B cell (primary cell): ENCODE results near the gene BTBD17. TPM values are rescaled to one million over a fixed set of nuclear protein-coding genes. Genes with fewer than 3 reads are reported as not detected.

Source experiments
- ATAC-seq: fragments of 200-7000 bp; cut with Tn5 transposase; one replicate; pipeline ENCODE4 v1.10.0; 2021; ENCODE audit warnings: low read depth, mild to moderate bottlenecking, moderate number of reproducible peaks, moderate library complexity
- CTCF ChIA-PET: fragments of 350-600 bp; sonication (Branson Sonifier 250); formaldehyde crosslinking; loops from one replicate; lab custom pipeline; 2021; ENCODE audit warnings: antibody characterized with exemption, inconsistent platforms; lab: Charles Lee
- POLR2A ChIA-PET: fragments of 350-600 bp; sonication (Branson Sonifier 250); formaldehyde crosslinking; loops from one replicate; lab custom pipeline; 2021; ENCODE audit warnings: antibody characterized with exemption; lab: Charles Lee
- DNase-seq: peaks from one replicate; pipeline ENCODE4 v3.0.0; 2013
- H2AFZ ChIP-seq: 2 replicates; pipeline ENCODE4 v1.6.1; 2012; ENCODE audit warnings: mild to moderate bottlenecking, low read depth, low read length; ENCODE audit not compliant: insufficient read depth, poor library complexity, severe bottlenecking
- H3K27ac ChIP-seq, 2 donors: 1 replicate in 1 of 2; 2 replicates in 1 of 2; pipeline ENCODE4 v1.5.1; 2012 to 2013; ENCODE audit warnings: low read length in 2 of 2, mild to moderate bottlenecking in 2 of 2, moderate library complexity in 1 of 2
- H3K27me3 ChIP-seq, 4 experiments: fragments of 200-600 bp in 1 of 4; sonication (generic) in 1 of 4; replicated peaks in 1 of 4; 1 replicate in 2 of 4; 2 replicates in 2 of 4; pipeline versions ENCODE4 v1.6.1 to v1.7.0; 2013 to 2016; ENCODE audit warnings: low read length in 3 of 4, mild to moderate bottlenecking in 2 of 4, mixed read lengths in 1 of 4, moderate library complexity in 1 of 4; ENCODE audit not compliant: insufficient read depth in 4 of 4, control insufficient read depth in 3 of 4; ENCODE audit errors: control extremely low read depth in 1 of 4
- H3K36me3 ChIP-seq, 2 experiments: replicated peaks in 1 of 2; 1 replicate in 1 of 2; 2 replicates in 1 of 2; pipeline versions ENCODE4 v1.6.1 to v1.7.1; 2013; ENCODE audit warnings: low read length in 1 of 2; ENCODE audit not compliant: insufficient read depth in 2 of 2, control insufficient read depth in 1 of 2; ENCODE audit errors: control extremely low read depth in 1 of 2, extremely low read depth in 1 of 2
- H3K4me1 ChIP-seq, 2 donors: fragments of 200-600 bp in 1 of 2; sonication (generic) in 1 of 2; 1 replicate in 1 of 2; 2 replicates in 1 of 2; pipeline versions ENCODE4 v1.5.1 to v1.6.1; 2013 to 2017; ENCODE audit warnings: low read length in 2 of 2; ENCODE audit not compliant: control insufficient read depth in 2 of 2, insufficient read depth in 2 of 2
- H3K4me2 ChIP-seq: replicated peaks from 2 replicates; pipeline ENCODE3; 2012; ENCODE audit warnings: mild to moderate bottlenecking, low read depth, low read length; ENCODE audit not compliant: poor library complexity, severe bottlenecking
- H3K4me3 ChIP-seq, 5 experiments: fragments of 200-600 bp in 1 of 5; sonication (generic) in 1 of 5; 1 replicate in 3 of 5; 2 replicates in 2 of 5; pipeline versions ENCODE4 v1.5.1 to v1.7.0; 2011 to 2016; ENCODE audit warnings: low read length in 4 of 5, mild to moderate bottlenecking in 4 of 5, low read depth in 2 of 5, control low read depth in 1 of 5, moderate library complexity in 1 of 5; ENCODE audit not compliant: insufficient read depth in 1 of 5; ENCODE audit errors: control extremely low read depth in 1 of 5, extremely low read depth in 1 of 5
- H3K79me2 ChIP-seq: fragments of 200-600 bp; sonication (generic); one replicate; pipeline ENCODE4 v1.6.0; 2016; ENCODE audit warnings: low read length; ENCODE audit not compliant: control insufficient read depth, insufficient read depth
- H3K9ac ChIP-seq: fragments of 200-600 bp; sonication (generic); 2 replicates; pipeline ENCODE4 v1.6.1; 2017; ENCODE audit warnings: mild to moderate bottlenecking, low read length, moderate library complexity
- H3K9me3 ChIP-seq, 3 donors: one replicate each; pipeline versions ENCODE4 v1.6.1 to v1.7.1; 2013; ENCODE audit warnings: low read length in 2 of 3; ENCODE audit not compliant: control insufficient read depth in 2 of 3, insufficient read depth in 1 of 3; ENCODE audit errors: control extremely low read depth in 1 of 3
- H4K20me1 ChIP-seq: 2 replicates; pipeline ENCODE4 v1.6.0; 2012; ENCODE audit warnings: mild to moderate bottlenecking, low read length; ENCODE audit not compliant: insufficient read depth, control insufficient read depth, poor library complexity, severe bottlenecking
- H3K27ac Mint-ChIP-seq: one replicate; pipeline ENCODE4 v1.8.0; 2021; ENCODE audit warnings: mixed read lengths
- H3K27me3 Mint-ChIP-seq: one replicate; pipeline ENCODE4 v1.8.0; 2021; ENCODE audit warnings: mixed read lengths
- H3K4me1 Mint-ChIP-seq: one replicate; pipeline ENCODE4 v1.8.0; 2021; ENCODE audit warnings: mixed read lengths
- H3K4me3 Mint-ChIP-seq: one replicate; pipeline ENCODE4 v1.8.0; 2021; ENCODE audit warnings: mixed read lengths
- H3K9me3 Mint-ChIP-seq: one replicate; pipeline ENCODE4 v1.8.0; 2022; ENCODE audit warnings: mixed read lengths; ENCODE audit not compliant: insufficient read depth
- CTCF ChIP-seq: fragments of 200-600 bp; IDR thresholded peaks from one replicate; pipeline ENCODE4 v1.8.0; 2022; ENCODE audit warnings: antibody characterized with exemption, mild to moderate bottlenecking
- EZH2 ChIP-seq: IDR thresholded peaks from 2 replicates; pipeline ENCODE4 v1.6.1; 2012; ENCODE audit warnings: borderline replicate concordance, low read depth, mild to moderate bottlenecking, moderate library complexity, low read length; ENCODE audit not compliant: insufficient read depth, poor library complexity, severe bottlenecking
- WGBS: methylation state at CpG from one replicate; pipeline ENCODE4 v1.1.5; 2013; ENCODE audit warnings: missing lambda C conversion rate; ENCODE audit not compliant: insufficient coverage; 5-methylcytosine and 5-hydroxymethylcytosine counted together
- intact Hi-C: fragments of 100-400 bp; cut with micrococcal nuclease; formaldehyde crosslinking; loops from one replicate; pipeline ENCODE4 v1.10.0; 2022
- polyA plus RNA-seq: library from polyadenylated mRNA; depleted of rRNA; stranded (reverse); fragments of >200 nt; gene quantifications from 2 replicates; pipeline ENCODE4 v1.2.3, GENCODE V29; 2012
- total RNA-seq, 2 donors: library from RNA; stranded (reverse); fragments of 120-200 nt in 1 of 2; gene quantifications; 1 replicate in 1 of 2; 2 replicates in 1 of 2; pipeline versions ENCODE4 v1.2.3 to v1.2.4, GENCODE V29; 2013 to 2022

BTBD17 gene
- total and polyA plus RNA-seq, 2 donors (not counting 1 experiment from before 2014, with no cell fraction given), result not detected

GRCh38 chr17:74342224-74342623, 19.4 kb downstream of the BTBD17 start:
- Histone ChIP-seq H3K9me3 (no peaks in the 10 kb centered on the region), H3K36me3 (no peaks in the 10 kb centered on the region), H3K4me3 (no peak overlapping the region), H3K79me2 (no peaks in the 10 kb centered on the region), H3K9ac (no peak overlapping the region), H2AFZ (no peak overlapping the region), H3K4me1 (no peaks in the 10 kb centered on the region), H3K27ac (no peak overlapping the region), H3K27me3 (no peaks in the 10 kb centered on the region), H4K20me1 (no peaks in the 10 kb centered on the region), H3K4me2 (no peak overlapping the region)
- Mint-ChIP-seq H3K4me1 (no peaks in the 10 kb centered on the region), H3K9me3 (no peaks in the 10 kb centered on the region), H3K27me3 (peaks cover 11% of the 10 kb centered on the region), H3K27ac (no peak overlapping the region), H3K4me3 (no peak overlapping the region)
- ATAC-seq (no peak), DNase-seq (no peak)
- WGBS, result 89% methylated on average over 9 of the region's 10 CpGs
- ChIA-PET CTCF (no interaction called here), POLR2A (no interaction called here)
- no peak for TF ChIP-seq EZH2
- no peak for TF ChIP-seq CTCF
- intact Hi-C loops, result no loop called here

GRCh38 chr17:74340470-74341023, 21.1 kb downstream of the BTBD17 start:
- H3K27ac ChIP-seq, result no peak overlapping the region
- ChIA-PET CTCF (no interaction called here), POLR2A (no interaction called here)
- no peaks in the 10 kb centered on the region for H3K36me3 ChIP-seq
- no peak overlapping the region for H3K4me3 ChIP-seq
- H4K20me1 ChIP-seq, result no peaks in the 10 kb centered on the region
- DNase-seq (no peak), ATAC-seq (no peak)
- H3K4me2 ChIP-seq, result no peak overlapping the region
- H3K4me1 ChIP-seq, result no peaks in the 10 kb centered on the region
- H3K9ac ChIP-seq, result no peak overlapping the region
- no peak overlapping the region for H3K4me3 Mint-ChIP-seq
- H3K27me3 Mint-ChIP-seq, result peaks cover 13% of the 10 kb centered on the region
- H3K4me1 Mint-ChIP-seq, result no peaks in the 10 kb centered on the region
- 80% methylated on average over 10 of the region's 13 CpGs for WGBS
- peaks cover 0 to 2% (median 0%) of the 10 kb centered on the region in 3 donors for H3K9me3 ChIP-seq
- peak overlapping the region; percentile 4 for H3K27ac Mint-ChIP-seq
- H2AFZ ChIP-seq, result no peak overlapping the region
- no peaks in the 10 kb centered on the region for H3K9me3 Mint-ChIP-seq
- H3K79me2 ChIP-seq, result no peaks in the 10 kb centered on the region
- intact Hi-C loops, result no loop called here
- no peaks in the 10 kb centered on the region for H3K27me3 ChIP-seq
- no peak for TF ChIP-seq CTCF
- no peak for TF ChIP-seq EZH2
